A172 (cell line): ENCODE measurements around the gene USH1G. TPM values are rescaled to one million over a fixed set of nuclear protein-coding genes. Genes with fewer than 3 reads are reported as not detected.

Source experiments
- DNase-seq: peaks from one replicate; pipeline ENCODE4 v3.0.0-alpha.2; 2015; ENCODE audit warnings: low spot score
- total RNA-seq: library from RNA; depleted of rRNA; stranded (reverse); fragments of >200 nt; shearing (Covaris generic); gene quantifications from 2 replicates; pipeline ENCODE4 v1.2.3, GENCODE V29; 2014

The USH1G gene
- total RNA-seq, 1 experiment from 2014 or later: 0.28 TPM

DNA sequence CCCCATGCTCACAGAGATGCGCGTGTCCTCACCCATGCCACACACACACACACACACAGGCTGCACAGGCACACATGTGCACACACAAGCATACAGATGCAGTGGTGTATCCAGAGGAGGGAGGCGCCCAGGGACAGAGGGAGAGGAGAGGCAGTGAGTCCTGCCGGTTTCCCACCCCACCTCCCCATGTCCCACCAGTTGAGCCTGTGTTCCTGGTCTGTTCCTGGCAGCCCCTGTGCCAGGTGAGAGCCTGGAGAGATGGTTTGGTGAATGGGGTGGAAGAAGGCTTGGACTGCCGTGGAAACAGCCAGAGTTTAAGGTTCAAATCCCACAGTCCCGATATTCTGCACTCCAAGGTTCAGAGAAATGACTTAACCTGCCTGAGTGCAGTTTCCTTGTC lies 19.4 kb downstream of the USH1G start:
- no peak for DNase-seq

DNA sequence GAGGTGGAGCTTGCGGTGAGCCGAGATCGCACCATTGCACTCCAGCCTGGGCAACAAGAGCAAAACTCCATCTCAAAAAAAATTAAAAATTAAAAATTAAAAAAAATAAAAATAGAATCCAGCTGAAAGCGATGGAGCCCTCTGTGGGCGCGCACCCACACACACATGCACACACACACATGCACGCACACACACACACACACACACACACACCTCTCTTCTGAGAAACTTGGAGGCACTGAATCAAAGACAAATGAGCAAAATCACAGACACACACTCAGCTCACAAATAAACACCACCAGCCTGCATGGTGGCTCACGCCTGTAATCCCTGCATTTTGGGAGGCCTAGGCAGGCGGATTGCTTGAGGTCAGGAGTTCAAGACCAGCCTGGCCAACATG lies 20.0 kb downstream of the USH1G start:
- no peak for DNase-seq

DNA sequence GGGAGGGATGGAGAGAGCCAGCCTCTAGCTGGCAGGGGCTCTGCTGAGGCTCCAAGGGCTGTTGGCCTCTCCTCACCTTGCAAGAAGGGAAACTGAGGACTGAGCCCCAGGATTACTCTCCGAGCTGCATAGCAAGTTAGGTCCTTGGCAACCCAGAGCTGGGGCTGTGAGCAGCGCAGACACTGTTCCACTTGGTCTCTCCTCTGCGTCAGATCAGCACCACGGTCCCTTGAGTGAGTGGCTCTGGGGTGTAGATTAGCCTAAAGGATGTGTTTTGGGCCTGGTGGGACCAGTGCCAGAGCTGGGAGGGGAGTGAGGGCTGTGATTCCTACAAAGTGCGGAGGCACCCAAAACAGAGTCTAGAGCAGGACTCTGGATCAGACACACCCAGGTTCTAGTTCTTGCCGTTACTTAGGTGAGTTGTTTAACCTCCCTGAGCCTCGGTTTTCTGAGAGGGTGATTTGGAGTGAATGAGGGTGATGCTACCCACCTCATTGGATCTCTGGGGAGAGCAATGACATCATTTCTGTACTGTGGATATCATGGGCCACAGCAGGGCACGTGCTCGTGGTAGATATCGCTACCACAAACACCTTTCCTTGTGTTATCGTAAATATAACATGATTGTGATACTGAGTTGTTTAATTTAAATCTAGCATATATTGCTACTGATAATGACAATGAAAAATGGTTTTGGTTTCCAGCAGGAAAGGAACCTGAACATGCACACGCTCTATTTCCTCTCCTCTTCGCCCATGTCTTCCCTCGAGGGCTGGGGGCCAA lies 21.5 kb downstream of the USH1G start:
- DNase-seq: no peak

DNA sequence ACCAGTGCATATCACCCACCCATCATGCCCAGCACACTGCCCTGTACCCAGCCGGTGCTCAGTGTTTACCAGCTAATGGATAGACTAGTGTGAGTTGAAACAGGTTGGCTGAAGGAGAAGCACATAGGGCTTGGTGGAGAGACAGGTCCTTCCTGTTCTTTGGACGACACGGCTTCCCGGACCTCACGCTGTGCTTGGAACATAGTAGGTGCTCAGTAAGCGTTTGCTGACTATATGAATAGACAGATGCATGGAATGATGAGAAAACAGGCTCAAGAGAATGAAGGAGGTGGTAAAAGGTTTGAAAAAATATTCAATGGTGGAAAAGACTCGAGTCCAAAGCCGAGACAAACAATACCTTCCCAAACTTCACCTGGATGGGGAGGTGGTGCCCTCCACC lies 22.8 kb downstream of the USH1G start:
- DNase-seq: no peak

DNA sequence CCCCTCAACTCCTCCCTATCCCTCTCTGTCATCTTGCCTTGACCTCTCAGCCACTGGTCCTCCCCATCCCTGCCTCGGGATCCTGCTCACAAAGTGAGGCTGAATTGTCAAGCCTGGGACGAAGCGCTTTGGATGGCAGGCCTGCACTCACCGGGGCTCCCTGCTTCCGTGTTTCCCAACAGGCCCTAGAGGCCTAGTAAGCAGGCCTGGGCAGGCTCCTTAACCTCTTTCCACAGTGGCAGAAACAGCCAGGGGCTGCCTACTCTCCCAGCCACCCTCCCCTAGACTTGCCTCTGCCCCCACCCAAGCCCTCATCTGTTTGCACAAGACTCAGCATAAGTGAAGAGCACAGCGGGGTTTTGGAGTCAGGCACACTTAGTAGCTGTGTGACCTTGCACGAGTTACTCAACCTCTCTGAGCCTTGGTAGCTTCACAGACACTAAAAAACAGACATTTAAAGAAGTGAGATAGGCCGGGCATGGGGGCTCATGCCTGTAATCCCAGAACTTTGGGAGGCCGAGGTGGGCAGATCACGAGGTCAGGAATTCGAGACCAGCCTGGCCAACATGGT lies 24.6 kb downstream of the USH1G start:
- no peak for DNase-seq

DNA sequence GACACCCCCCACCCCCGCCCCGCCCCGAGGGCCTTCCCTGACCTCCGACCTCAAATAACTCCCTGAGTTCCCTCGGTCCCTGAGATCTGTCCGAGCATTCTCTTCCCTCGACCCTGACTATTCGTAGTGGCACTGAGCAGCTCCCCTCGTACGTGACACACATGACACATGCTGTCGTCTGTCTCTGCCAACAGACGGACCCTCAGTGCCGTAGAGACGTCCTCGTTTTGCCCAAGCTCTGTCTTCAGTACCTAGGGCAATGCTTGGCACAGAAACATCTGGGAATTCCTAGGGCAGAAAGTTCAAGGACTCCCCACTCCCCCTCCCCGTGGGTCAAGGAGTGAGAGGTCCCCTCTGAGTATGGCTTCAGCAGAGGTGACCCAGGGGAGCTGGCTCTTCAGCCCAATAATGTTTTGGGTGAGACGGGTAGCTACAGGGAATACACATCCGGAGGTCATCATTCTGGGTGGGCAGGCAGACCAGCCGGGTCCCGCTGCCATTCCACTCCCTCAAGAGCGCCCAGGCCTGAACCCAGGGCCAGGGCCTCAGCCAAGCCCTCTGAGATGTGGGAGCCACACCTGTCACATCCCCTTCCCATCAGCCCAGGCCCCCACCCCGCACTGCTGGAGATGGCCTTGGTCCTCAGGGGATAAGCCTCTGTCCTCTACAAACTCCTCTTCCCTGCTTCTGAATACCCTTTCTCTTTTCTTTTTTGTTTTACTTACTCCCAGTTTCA lies 29.0 kb downstream of the USH1G start:
- no peak for DNase-seq

DNA sequence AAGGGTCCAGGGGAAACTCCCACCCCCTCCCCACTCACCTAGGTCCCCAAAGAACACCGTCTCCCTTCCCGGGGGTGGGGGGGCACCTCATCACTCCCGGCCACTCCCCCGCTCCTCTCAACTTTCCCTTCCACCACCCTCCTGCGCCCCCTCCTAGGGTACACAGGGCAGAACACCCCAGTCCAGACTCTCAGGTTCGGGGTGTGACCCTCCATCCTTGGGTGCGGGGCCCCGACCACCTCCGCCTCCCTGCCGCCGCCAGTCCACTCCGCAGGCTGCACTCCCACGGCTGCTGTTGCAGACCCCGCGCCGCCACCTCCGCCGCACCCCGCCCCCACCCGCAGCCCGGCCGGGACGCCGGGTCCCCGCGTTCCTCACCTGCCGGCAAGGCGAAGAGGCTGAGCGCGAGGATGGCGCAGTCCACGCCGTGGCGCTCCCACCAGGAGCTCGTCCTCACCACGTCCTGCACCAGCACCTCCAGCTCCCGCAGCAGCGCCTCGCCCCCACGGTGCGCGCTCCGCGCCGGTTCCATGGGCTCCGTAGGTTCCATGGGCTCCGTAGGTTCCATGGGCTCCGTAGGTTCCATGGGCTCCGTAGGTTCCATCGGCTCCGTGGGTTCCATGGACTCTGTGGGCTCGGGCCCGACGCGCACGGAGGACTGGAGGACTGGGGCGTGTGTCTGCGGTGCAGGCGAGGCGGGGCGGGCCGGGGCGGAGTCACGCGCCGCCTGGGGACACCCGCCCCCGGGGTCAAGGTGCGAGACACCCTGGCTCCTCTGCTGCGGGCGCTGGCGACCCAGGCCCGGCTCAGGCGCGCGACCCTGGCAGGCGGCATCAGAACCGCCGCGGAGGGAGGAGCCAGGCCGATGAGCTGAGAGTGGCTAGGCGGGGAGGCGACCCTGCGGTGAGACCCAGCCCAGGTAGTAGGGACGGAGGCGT lies 29.8 kb downstream of the USH1G start, which contains the start of gene FADS6:
TSS of gene FADS6 (minus strand) at position 660 of the 938 bp plus-strand sequence. CDS start at position 622, 38 bp downstream.
- no peak for DNase-seq

DNA sequence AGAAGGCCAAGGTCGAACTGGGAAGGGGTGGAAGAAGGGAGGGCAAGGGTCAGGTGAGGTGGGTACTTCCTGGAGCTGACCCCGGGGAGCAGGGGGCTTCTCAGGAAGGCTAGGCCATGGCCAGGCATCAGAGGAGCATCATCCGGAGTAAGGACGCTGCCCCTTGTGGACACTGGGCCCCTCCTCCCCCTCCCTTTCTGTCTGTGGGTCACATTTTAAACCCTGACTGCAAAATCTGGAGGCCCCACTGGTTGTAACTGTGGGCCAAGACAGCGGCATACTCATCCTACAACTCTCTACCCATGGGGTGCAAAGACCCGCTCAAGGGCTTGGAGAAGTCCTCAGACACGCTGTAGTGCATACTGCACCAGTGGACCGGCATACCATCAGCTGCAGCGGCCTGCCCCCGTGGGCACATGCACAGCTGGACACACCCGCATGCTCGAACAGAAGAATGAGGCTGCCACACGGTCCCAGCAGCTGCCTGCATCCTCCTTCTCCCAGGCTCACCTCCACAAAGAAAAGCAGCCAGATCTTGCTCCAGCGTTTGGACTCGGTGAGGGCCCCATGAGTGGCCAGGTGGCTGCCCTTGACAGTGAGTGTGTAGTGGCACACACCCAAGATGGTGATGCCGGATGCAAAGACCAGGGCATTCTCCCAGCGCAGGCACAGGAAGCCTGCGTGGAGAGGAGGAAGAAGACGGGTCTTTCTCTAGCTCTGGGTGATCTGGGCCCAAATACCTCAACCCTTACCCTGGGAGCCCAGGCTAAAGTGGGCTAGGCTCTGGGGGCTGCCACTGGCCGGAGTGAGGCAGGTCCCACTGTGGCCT lies 30.8 kb downstream of the USH1G start:
- no peak for DNase-seq

DNA sequence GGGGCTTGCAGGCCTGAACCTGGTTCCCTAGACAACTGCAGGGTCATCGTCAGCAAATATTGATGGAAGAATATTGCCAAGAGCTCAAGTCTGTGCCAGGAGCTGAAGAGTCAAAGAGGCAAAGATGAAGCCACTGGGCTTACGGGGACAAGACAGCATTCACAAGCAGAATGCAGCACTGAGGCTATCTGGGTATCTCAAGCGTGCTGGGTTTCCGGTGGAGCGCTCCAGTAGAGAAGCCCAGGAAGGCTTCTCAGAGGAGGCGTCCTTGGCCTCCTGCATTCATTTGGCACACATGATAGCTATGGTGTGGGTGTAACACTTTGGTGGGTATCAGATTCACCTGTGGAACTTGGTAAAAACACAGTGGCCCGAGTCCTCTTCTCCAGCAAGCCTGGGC lies 32.5 kb downstream of the USH1G start:
- no peak for DNase-seq

DNA sequence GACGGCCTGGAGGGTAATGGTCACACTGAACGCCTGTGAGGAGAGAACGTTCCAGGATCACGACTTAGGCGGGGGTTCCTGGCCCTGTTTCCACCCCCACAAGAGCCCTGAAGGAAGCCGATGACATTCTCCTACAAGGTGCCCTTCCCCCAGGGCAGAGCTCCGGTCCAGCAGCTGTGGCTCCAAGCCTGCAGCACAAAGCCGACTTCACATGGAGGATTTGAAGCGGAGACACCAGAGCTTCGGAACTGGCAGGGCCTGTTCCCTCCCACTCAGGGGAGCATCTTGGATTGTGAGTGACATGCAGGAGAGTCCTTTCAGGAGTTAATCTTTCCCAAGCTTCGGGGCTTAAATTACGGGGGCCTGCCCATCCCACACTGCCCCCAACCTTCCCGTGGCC lies 34.6 kb downstream of the USH1G start:
- DNase-seq: no peak

DNA sequence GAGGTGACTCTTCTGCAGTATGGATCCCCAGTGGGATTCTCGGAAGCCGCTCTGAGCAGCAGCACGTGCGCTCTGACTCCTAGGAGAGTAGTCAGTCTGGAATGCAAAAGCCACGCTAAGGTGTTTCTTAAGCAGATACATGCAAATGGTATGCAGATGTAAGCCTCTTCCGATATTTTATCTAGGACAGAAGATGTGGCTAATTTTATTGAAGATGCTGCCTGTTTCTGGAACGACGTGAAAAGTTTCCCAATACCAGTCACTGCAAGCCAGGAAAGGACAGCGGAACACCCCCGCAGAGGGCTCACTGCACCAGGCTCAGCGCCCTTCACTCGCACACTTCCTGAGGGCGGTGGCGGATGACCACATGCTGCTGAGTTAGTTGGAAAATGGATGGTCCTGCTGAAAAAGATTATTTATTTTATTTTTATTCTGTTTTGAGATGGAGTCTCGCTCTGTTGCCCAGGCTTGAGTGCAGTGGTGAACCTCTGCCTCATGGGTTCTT lies 39.8 kb downstream of the USH1G start:
- DNase-seq: no peak

DNA sequence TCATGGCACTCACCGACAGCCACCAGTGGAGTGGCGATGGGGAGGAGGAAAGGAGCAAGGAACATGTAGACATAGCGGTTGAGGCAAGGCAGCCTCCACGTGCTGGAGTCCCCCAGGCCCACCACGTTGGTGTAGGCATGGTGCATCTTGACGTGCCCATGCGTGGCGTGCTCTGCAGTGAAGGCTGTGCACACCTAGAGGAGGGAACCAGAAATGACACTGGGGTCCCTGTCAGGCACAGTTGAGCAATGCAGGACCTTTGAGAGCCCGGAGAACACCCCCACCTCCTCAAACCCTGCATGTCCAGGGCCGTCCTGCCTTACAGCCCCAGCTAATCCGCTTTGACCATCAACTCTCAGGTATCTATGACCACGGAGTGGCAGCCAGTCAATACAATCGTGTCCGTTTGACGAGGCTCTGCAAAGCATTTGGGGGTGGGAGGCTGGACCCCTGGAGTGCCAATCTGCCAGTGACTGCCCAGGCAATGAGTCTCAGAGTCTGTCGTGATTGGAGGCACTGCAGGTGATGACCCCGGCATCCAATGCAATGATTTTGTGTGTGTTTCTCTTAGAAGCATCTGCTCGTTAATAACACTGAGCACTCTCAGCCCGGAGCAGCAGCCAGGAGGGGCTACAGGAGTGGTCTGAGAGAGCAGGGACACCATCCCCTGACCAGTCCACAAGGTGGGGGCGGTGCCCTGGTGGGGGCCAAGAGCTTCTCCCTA lies 40.4 kb downstream of the USH1G start:
- no peak for DNase-seq

DNA sequence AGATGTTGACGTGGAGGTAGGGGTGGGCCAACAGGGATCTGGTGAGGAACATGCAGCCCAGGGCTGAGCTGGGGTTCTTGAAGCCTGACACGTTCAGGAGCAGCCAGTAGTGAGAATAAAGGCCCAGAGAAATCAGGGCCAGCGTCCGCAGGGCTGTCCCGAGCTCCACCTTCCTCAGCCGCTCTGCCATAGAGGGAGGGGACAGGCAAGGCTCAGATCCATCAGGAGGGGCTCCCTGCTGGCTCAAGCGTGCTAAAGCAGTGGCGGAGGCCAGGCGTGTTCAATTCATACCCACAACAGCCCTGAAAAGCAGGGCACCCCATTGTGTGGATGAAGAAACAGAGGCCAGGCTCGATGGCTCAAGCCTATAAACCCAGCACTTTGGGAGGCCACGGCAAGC lies 42.0 kb downstream of the USH1G start:
- no peak for DNase-seq

DNA sequence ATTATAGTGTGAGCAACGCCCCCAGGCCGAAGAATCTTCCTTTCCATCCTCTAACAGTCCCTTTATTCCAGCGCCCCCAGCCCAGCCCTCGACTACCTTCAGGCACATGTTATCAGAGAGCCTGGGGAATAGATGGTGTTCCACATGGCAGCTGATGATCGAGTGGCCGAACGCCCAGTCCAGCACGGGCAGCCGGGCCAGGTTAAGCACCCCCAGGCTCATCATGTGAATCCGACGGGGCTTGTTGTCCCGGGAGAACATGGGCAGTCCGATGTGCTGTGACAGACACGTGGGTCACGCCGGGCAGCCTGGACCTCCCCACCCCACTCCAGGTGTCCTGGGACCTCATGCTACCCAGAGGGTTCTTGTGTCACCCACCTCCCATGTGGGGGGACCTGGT lies 43.7 kb downstream of the USH1G start:
- DNase-seq: no peak

DNA sequence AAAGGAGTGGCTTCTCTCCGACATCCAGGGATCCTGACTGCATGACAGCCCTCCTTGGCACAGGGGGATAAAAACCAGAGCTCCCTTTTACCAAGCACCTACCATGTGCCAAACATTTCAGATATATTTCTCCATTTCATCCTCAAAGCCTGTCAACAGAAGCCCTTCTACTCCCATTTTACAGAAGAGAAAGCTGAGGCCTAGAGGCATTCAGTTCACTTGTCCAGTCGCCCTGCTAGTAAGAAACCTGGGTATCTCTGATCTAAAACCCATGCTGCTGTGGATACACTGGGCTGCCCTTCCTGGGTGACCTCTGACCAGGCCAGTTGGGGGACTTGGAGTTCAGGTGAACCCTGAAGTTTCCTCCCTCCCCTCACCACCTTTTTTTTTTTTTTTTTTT lies 44.4 kb downstream of the USH1G start:
- no peak for DNase-seq

DNA sequence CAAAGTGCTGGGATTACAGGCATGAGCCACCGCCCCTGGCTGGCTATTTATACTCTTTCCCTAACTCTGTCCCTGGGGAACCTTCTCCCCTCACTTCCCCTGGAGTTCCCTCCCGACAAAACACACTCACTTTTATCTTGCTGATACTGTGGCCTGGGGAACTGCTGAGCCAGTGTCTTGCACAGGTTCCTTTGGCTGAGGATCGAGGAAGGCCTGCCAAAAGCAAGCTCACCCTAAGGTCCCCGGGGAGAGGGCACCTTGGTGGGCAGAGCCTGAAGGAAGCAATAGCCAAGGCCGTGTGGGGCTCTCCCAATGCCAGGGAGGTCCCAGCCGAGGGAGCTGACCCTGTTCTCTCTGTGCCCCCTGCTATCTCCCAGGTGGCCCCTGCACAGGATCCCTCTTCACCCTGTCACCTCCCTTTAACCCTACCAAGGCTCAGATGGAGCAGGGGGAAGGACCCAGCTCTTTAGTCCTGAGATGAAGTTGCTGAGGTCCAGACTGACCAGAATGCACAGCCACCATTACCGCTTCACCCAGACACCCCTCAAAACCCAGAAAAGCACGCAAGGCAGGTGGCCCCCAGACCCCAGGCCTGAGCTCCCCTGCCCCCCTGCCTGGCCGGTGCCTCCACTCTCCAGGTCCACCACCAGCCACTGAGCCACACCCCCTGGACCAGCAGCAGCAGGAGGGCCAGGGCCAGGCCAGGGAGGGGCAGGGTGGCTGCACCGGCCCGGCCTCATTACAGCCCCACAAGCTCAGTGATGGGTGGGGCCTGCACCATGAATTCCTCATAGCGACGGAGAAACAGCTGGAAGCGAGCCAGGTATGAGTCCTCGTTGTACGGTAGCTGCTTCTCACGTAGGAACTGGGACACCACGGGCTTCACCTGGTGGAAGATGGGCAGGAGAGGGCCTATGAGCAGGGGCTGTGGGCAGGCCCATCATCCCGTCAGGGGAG lies 45.2 kb downstream of the USH1G start:
- no peak for DNase-seq

DNA sequence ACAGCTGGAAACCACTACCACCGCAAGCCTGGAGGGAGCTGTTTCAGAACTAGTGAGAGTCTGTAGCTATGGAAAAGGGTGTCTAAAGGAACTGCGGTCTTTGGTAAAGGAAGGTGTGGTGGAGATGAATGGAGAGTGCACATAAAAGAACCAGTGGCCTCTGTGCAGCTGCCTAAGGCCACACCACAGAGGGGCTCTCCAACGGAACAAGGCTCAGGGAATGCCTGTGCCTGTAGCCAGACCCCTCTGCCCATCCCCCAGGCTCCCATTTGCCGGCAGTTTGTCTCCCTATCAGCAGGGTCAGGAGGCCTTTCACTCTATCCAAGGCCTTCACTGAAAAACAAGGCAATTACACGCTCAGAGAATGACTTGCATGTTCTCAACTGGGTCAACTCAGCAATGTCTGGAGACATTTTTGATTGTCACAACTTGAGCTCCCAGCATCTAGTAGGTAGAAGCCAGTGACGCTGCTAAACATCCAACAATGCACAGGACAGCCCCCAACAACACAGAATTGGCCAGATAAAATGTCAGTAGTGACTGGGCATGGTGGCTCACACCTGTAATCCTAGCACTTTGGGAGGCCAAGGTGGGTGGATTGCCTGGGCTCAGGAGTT lies 47.0 kb downstream of the USH1G start:
- DNase-seq: no peak
